ENCODE results near the gene PIGP. TPM values are rescaled to one million over a fixed set of nuclear protein-coding genes. Genes with fewer than 3 reads are reported as not detected.

PIGP gene
- total RNA-seq, 3 donors from 2014 or later (not counting 1 experiment from before 2014, with no cell fraction given) = 6.5 to 10.4 (median 8.5) TPM

- Histone ChIP-seq H3K36me3 (ENCODE audit: control insufficient read depth, insufficient read depth, low read length) (no peaks in the 10 kb centered on the region), H3K27ac (ENCODE audit: low read length) (no peak overlapping the region), H3K4me1 (ENCODE audit: control insufficient read depth, insufficient read depth, low read length) (no peaks in the 10 kb centered on the region), H3K9me3 (ENCODE audit: control insufficient read depth, insufficient read depth, low read length) (no peaks in the 10 kb centered on the region), H3K4me3 (ENCODE audit: low read length) (no peak overlapping the region), H3K27me3 (ENCODE audit: control insufficient read depth, insufficient read depth, low read length) (no peaks in the 10 kb centered on the region)
- WGBS (ENCODE audit: insufficient coverage) = 59% methylated on average over 3 of the region's 4 CpGs
- intact Hi-C loops (cut with micrococcal nuclease) = no loop called here
- Mint-ChIP-seq H3K4me1 (no peaks in the 10 kb centered on the region), H3K27ac (no peak overlapping the region), H3K9me3 (no peaks in the 10 kb centered on the region), H3K27me3 (ENCODE audit: low read depth in 2 of 2) (peaks cover 3 to 9% of the 10 kb centered on the region in 2 donors), H3K4me3 (no peak overlapping the region), H3K36me3 (no peaks in the 10 kb centered on the region)
- TF ChIP-seq, protein P1, sequence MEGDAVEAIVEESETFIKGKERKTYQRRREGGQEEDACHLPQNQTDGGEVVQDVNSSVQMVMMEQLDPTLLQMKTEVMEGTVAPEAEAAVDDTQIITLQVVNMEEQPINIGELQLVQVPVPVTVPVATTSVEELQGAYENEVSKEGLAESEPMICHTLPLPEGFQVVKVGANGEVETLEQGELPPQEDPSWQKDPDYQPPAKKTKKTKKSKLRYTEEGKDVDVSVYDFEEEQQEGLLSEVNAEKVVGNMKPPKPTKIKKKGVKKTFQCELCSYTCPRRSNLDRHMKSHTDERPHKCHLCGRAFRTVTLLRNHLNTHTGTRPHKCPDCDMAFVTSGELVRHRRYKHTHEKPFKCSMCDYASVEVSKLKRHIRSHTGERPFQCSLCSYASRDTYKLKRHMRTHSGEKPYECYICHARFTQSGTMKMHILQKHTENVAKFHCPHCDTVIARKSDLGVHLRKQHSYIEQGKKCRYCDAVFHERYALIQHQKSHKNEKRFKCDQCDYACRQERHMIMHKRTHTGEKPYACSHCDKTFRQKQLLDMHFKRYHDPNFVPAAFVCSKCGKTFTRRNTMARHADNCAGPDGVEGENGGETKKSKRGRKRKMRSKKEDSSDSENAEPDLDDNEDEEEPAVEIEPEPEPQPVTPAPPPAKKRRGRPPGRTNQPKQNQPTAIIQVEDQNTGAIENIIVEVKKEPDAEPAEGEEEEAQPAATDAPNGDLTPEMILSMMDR (IDR thresholded peaks at IDR 0.05) = no peak
- ATAC-seq (no peak), DNase-seq (no peak)
Measured at GRCh38 chr21:37026499-37026898, 46.4 kb downstream of the PIGP start.

DNA sequence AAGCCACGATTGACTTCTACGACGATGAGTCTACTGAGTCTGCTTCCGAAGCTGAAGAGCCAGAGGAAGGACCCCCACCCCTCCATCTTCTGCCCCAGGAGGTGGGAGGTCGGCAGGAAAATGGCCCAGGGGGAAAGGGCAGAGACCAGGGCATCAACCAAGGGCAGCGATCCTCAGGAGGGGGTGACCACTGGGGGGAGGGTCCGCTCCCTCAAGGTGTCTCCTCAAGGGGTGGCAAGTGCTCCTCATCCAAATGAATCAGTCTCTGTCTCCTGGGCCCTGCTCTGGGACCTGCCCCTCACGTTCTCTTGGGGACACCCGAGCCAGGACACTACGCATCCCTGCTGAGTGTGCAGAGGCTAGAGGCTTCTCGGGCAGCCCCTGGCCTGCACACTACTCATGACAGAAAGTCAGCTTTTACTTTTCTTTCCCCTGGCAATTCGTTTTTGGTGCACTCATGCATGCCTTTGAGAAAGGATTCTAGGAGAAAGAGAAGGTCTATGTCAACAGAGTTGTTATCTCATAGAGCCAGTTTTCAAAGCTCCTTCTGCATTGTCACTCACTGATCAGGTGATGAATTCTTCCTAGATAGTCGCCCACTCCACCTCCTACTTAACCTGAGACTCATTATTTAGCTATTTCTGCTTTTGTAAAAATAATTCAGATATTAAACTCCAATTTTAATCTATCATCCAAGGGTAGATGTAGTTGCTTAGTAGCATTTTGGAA is 54.8 kb downstream of the PIGP start:
- Mint-ChIP-seq H3K9me3 (no peaks in the 10 kb centered on the region), H3K4me1 (no peaks in the 10 kb centered on the region), H3K36me3 (no peaks in the 10 kb centered on the region), H3K4me3 (no peak overlapping the region), H3K27ac (no peak overlapping the region), H3K27me3 (ENCODE audit: low read depth in 2 of 2) (peaks cover 8 to 16% of the 10 kb centered on the region in 2 donors)
- Histone ChIP-seq H3K4me3 (ENCODE audit: low read length) (no peak overlapping the region), H3K36me3 (ENCODE audit: control insufficient read depth, insufficient read depth, low read length) (no peaks in the 10 kb centered on the region), H3K27me3 (ENCODE audit: control insufficient read depth, insufficient read depth, low read length) (no peaks in the 10 kb centered on the region), H3K4me1 (ENCODE audit: control insufficient read depth, insufficient read depth, low read length) (no peaks in the 10 kb centered on the region), H3K27ac (ENCODE audit: low read length) (no peak overlapping the region), H3K9me3 (ENCODE audit: control insufficient read depth, insufficient read depth, low read length) (no peaks in the 10 kb centered on the region)
- intact Hi-C loops (cut with micrococcal nuclease) = no loop called here
- ATAC-seq (no peak), DNase-seq (no peak)
- WGBS (ENCODE audit: insufficient coverage) = 84% methylated on average over 13 of the region's 13 CpGs
- TF ChIP-seq, protein P1 (IDR thresholded peaks at IDR 0.05) = no peak

Other genes with a start within 250 kb of the PIGP start
- 10 to 100 TPM; 28.4 to 36.0 (median 33.0) TPM for gene HLCS, start 106.4 kb downstream of the PIGP start, total RNA-seq
- not detected for gene RIPPLY3, start 66.4 kb downstream of the PIGP start, total RNA-seq
- gene TTC3, start 183 bp upstream of the PIGP start, total RNA-seq = 10 to 100 TPM; 83.1 to 97.4 (median 88.3) TPM
- gene VPS26C, start 194.3 kb upstream of the PIGP start, total RNA-seq = 10 to 100 TPM; 71.1 to 84.7 (median 72.2) TPM

Measured in natural killer cell (primary cell).